Peyer's patch (tissue), 4 donors: ENCODE data around the gene NUMBL.

Experiments
- POLR2A ChIP-seq, 2 donors: fragments of 450-650 bp; IDR thresholded peaks; one replicate each; pipeline ENCODE4 v1.5.1; 2017; ENCODE audit warnings: antibody characterized with exemption in 2 of 2, mild to moderate bottlenecking in 2 of 2, moderate library complexity in 2 of 2
- TF ChIP-seq, protein P1 (sequence below), 6 experiments: fragments of 450-650 bp in 4 of 6; fragments of 200-600 bp in 2 of 6; sonication (generic) in 1 of 6; IDR thresholded peaks; one replicate each; pipeline ENCODE4 v1.5.1; 2017 to 2019; ENCODE audit warnings: antibody characterized with exemption in 6 of 6, mild to moderate bottlenecking in 3 of 6, moderate library complexity in 1 of 6

DNA sequence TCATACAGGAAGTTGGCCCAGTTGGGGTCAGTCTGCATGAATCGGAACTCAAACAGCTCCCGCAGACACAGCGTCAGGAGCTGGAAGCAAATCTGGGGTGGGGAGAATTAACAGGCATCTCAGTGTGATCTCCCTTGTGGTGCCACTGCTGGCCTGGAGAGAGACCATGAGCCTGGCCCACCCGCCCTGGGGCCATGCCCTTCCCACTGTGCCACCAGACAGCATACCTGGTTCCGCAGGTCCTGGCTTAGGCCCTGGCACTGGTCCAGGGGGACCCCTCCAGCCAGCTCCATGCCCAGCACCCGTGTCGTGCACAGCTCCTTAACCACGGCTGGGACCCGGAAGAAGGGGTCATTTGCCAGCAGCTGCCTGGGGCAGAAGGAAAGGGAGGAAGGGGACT lies 9.6 kb upstream of the NUMBL start:
- TF ChIP-seq, protein P1, sequence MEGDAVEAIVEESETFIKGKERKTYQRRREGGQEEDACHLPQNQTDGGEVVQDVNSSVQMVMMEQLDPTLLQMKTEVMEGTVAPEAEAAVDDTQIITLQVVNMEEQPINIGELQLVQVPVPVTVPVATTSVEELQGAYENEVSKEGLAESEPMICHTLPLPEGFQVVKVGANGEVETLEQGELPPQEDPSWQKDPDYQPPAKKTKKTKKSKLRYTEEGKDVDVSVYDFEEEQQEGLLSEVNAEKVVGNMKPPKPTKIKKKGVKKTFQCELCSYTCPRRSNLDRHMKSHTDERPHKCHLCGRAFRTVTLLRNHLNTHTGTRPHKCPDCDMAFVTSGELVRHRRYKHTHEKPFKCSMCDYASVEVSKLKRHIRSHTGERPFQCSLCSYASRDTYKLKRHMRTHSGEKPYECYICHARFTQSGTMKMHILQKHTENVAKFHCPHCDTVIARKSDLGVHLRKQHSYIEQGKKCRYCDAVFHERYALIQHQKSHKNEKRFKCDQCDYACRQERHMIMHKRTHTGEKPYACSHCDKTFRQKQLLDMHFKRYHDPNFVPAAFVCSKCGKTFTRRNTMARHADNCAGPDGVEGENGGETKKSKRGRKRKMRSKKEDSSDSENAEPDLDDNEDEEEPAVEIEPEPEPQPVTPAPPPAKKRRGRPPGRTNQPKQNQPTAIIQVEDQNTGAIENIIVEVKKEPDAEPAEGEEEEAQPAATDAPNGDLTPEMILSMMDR (IDR thresholded peaks at IDR 0.05), result no peak
- TF ChIP-seq POLR2A (IDR thresholded peaks at IDR 0.05), result no peak
